GM23338 (cell line): ENCODE data around the gene SLC2A8. TPM values are rescaled to one million over a fixed set of nuclear protein-coding genes. Genes with fewer than 3 reads are reported as not detected.

Experiments
- ATAC-seq: fragments of 200-7000 bp; cut with Tn5 transposase; 3 replicates; pipeline ENCODE4 v1.9.1; 2020
- DNase-seq: peaks from one replicate; pipeline ENCODE4 v3.0.0-alpha.2; 2015; ENCODE audit warnings: low spot score
- H2AFZ ChIP-seq: fragments of 200-600 bp; sonication (generic); 2 replicates; pipeline ENCODE4 v1.8.0; 2016; ENCODE audit warnings: antibody characterized with exemption, mild to moderate bottlenecking, moderate library complexity
- H3F3A ChIP-seq: fragments of 200-600 bp; sonication (generic); replicated peaks from 2 replicates; pipeline ENCODE4 v1.8.0; 2017; ENCODE audit warnings: antibody characterized with exemption, mixed run types, low read depth
- H3K27ac ChIP-seq: fragments of 200-600 bp; sonication (generic); 2 replicates; pipeline ENCODE4 v1.6.1; 2016; ENCODE audit warnings: low read depth
- H3K27me3 ChIP-seq: fragments of 200-600 bp; sonication (generic); 2 replicates; pipeline ENCODE4 v1.8.0; 2016; ENCODE audit warnings: mild to moderate bottlenecking, mixed run types, moderate library complexity; ENCODE audit not compliant: insufficient read depth
- H3K36me3 ChIP-seq: fragments of 200-600 bp; sonication (generic); 2 replicates; pipeline ENCODE4 v1.8.0; 2016; ENCODE audit warnings: mild to moderate bottlenecking; ENCODE audit not compliant: insufficient read depth
- H3K4me1 ChIP-seq: fragments of 200-600 bp; sonication (generic); 2 replicates; pipeline ENCODE4 v1.8.0; 2016; ENCODE audit warnings: mild to moderate bottlenecking, moderate library complexity; ENCODE audit not compliant: insufficient read depth
- H3K4me2 ChIP-seq: fragments of 200-600 bp; sonication (generic); 2 replicates; pipeline ENCODE4 v1.7.1; 2017; ENCODE audit warnings: mixed run types
- H3K4me3 ChIP-seq: fragments of 200-600 bp; sonication (generic); 2 replicates; pipeline ENCODE4 v1.6.1; 2016; ENCODE audit warnings: mixed run types
- H3K79me2 ChIP-seq: fragments of 200-600 bp; sonication (generic); replicated peaks from 2 replicates; pipeline ENCODE4 v1.8.0; 2017; ENCODE audit warnings: mild to moderate bottlenecking; ENCODE audit not compliant: insufficient read depth
- H3K9me2 ChIP-seq: fragments of 200-600 bp; sonication (generic); 2 replicates; pipeline ENCODE4 v1.8.0; 2017; ENCODE audit not compliant: insufficient read depth
- H4K20me1 ChIP-seq: fragments of 200-600 bp; sonication (generic); replicated peaks from 2 replicates; pipeline ENCODE4 v1.8.0; 2017; ENCODE audit warnings: mild to moderate bottlenecking; ENCODE audit not compliant: insufficient read depth
- H3K27ac Mint-ChIP-seq: 2 replicates; pipeline ENCODE4 v1.8.0; 2020; ENCODE audit warnings: inconsistent platforms, mild to moderate bottlenecking, moderate library complexity, mixed read lengths
- H3K27me3 Mint-ChIP-seq: 3 replicates; pipeline ENCODE4 v1.8.0; 2022; ENCODE audit warnings: low read depth, mild to moderate bottlenecking, moderate library complexity, mixed read lengths, inconsistent platforms; ENCODE audit not compliant: insufficient read depth, poor library complexity
- H3K36me3 Mint-ChIP-seq: 3 replicates; pipeline ENCODE4 v1.8.0; 2021; ENCODE audit warnings: low read depth, mild to moderate bottlenecking, inconsistent platforms, moderate library complexity, mixed read lengths
- H3K4me1 Mint-ChIP-seq: 3 replicates; pipeline ENCODE4 v1.8.0; 2020; ENCODE audit warnings: mild to moderate bottlenecking, inconsistent platforms, mixed read lengths
- H3K4me3 Mint-ChIP-seq: 3 replicates; pipeline ENCODE4 v1.8.0; 2021; ENCODE audit warnings: moderate library complexity, mild to moderate bottlenecking, inconsistent platforms, mixed read lengths
- H3K9me3 Mint-ChIP-seq: 3 replicates; pipeline ENCODE4 v1.8.0; 2020; ENCODE audit warnings: moderate library complexity, mild to moderate bottlenecking, inconsistent platforms, mixed read lengths
- CTCF ChIP-seq, 2 experiments: fragments of 200-600 bp in 1 of 2; sonication (generic) in 1 of 2; conservative IDR thresholded peaks; 2 replicates each; pipeline versions ENCODE4 v1.5.1 to v1.6.1; 2016 to 2017; ENCODE audit warnings: antibody characterized with exemption in 2 of 2, low read depth in 2 of 2, mild to moderate bottlenecking in 2 of 2, moderate library complexity in 1 of 2
- EZH2 ChIP-seq: fragments of 200-600 bp; sonication (generic); IDR thresholded peaks from one replicate; pipeline ENCODE4 v1.8.0; 2017; ENCODE audit warnings: antibody characterized with exemption, mild to moderate bottlenecking, low read depth; ENCODE audit not compliant: unreplicated experiment
- EZH2phosphoT487 ChIP-seq: fragments of 200-600 bp; sonication (generic); IDR thresholded peaks from one replicate; pipeline ENCODE4 v1.8.1; 2018; ENCODE audit warnings: antibody characterized with exemption; ENCODE audit not compliant: unreplicated experiment
- JUNB ChIP-seq: IDR thresholded peaks from one replicate; pipeline ENCODE4 v1.6.1; 2016; ENCODE audit warnings: antibody characterized with exemption; ENCODE audit not compliant: unreplicated experiment
- REST ChIP-seq: IDR thresholded peaks from one replicate; pipeline ENCODE4 v1.6.1; 2018; ENCODE audit warnings: antibody characterized with exemption; ENCODE audit not compliant: unreplicated experiment
- ZNF114 ChIP-seq: fragments of 250-450 bp; sonication (Bioruptor Pico); IDR thresholded peaks from 2 replicates; pipeline ENCODE4 v1.5.0; 2020; ENCODE audit warnings: mild to moderate bottlenecking, moderate library complexity
- ZNF331 ChIP-seq: fragments of 250-450 bp; sonication (Bioruptor Pico); IDR thresholded peaks from 2 replicates; pipeline ENCODE4 v1.5.0; 2020; ENCODE audit warnings: low read depth, mild to moderate bottlenecking, moderate library complexity
- ZNF462 ChIP-seq: fragments of 250-450 bp; sonication (Bioruptor Pico); IDR thresholded peaks from 2 replicates; pipeline ENCODE4 v1.5.0; 2020; ENCODE audit warnings: mild to moderate bottlenecking, moderate library complexity
- polyA plus RNA-seq: library from polyadenylated mRNA; unstranded; fragments of >200 nt; fragmentation: Nextera tagmentation; extraction: Ambion mirVana; gene quantifications from 2 replicates; pipeline ENCODE4 v1.2.1, GENCODE V29; 2016
- total RNA-seq: library from RNA; depleted of rRNA; stranded (reverse); fragments of >200 nt; shearing (Covaris generic); gene quantifications from 2 replicates; pipeline ENCODE4 v1.2.3, GENCODE V29; 2014

SLC2A8 gene
- total and polyA plus RNA-seq, 2 experiments from 2014 or later: 16.3 to 34.1 TPM

- TF ChIP-seq REST: no peak
- TF ChIP-seq JUNB: no peak
- no peak for TF ChIP-seq EZH2phosphoT487
- no peak for TF ChIP-seq CTCF (conservative IDR thresholded peaks at IDR 0.05; ENCODE audit: low read depth in 2 of 2)
- TF ChIP-seq ZNF114 (CRISPR knock-in tag): no peak
- no peak for TF ChIP-seq EZH2
Measured at GRCh38 chr9:127423476-127423933, 26.5 kb downstream of the SLC2A8 start (continued).

- peak within 1 kb of the TSS; percentile 95 for H3K4me3 ChIP-seq
- H4K20me1 ChIP-seq: peaks cover 5% of the 10 kb centered on the region
- ATAC-seq: peak; percentile 96
- peaks cover 40% of the 10 kb centered on the region for H3K79me2 ChIP-seq
- Mint-ChIP-seq H3K27me3 (peaks cover 9% of the 10 kb centered on the region), H3K9me3 (no peaks in the 10 kb centered on the region), H3K36me3 (peaks cover 10% of the 10 kb centered on the region; the same call in 2 of the 3 replicates), H3K27ac (peak within 1 kb of the TSS; percentile 100), H3K4me3 (peak within 1 kb of the TSS; percentile 99), H3K4me1 (peaks cover 21% of the 10 kb centered on the region)
- peak; percentile 96 for DNase-seq
- H3K4me2 ChIP-seq: peak within 1 kb of the TSS; percentile 100
- H3F3A ChIP-seq: 0 out of 2 replicates have a peak, but pooled peaks cover 3% of the 10 kb centered on the region
- H2AFZ ChIP-seq: peak within 1 kb of the TSS; percentile 95
- no peaks in the 10 kb centered on the region for H3K27me3 ChIP-seq
- 0 out of 2 replicates have a peak, but pooled peaks cover under 1% of the 10 kb centered on the region for H3K36me3 ChIP-seq
- H3K4me1 ChIP-seq: peaks cover 6% of the 10 kb centered on the region
- no peaks in the 10 kb centered on the region for H3K9me2 ChIP-seq
- peak within 1 kb of the TSS; percentile 61 for H3K27ac ChIP-seq
- TF ChIP-seq ZNF331 (CRISPR knock-in tag) (no peak), ZNF462 (CRISPR knock-in tag) (no peak), REST (peak; percentile 55)
Measured at GRCh38 chr9:127423934-127424675, 27.1 kb downstream of the SLC2A8 start, which contains the start of gene ZNF79. Gene ZNF79, plus strand, starts transcription at chr9:127424382. Its CDS starts 406 bp downstream, at chr9:127424788.
